Prostate gland (tissue), 2 donors: ENCODE results near the gene FOXD4L3. TPM values are rescaled to one million over a fixed set of nuclear protein-coding genes. Genes with fewer than 3 reads are reported as not detected.
"Not testable (repeated sequence)": the region's sequence is repeated elsewhere in the genome, so short reads cannot be mapped to it uniquely, and the experiment has no call there.

Experiments
- DNase-seq: peaks from one replicate; pipeline ENCODE4 v3.0.0-alpha.2; 2019; ENCODE audit warnings: low spot score
- H3K27ac ChIP-seq, 2 donors: fragments of 200-600 bp; sonication (generic); 2 replicates each; pipeline ENCODE4 v1.5.1; 2017 to 2019
- H3K27me3 ChIP-seq: fragments of 200-600 bp; sonication (generic); replicated peaks from 2 replicates; pipeline ENCODE4 v1.5.1; 2019; ENCODE audit not compliant: insufficient read depth
- H3K36me3 ChIP-seq, 2 donors: fragments of 200-600 bp; sonication (generic); 1 replicate in 1 of 2; 2 replicates in 1 of 2; pipeline versions ENCODE4 v1.5.1 to v1.8.1; 2017 to 2019
- H3K4me1 ChIP-seq: fragments of 200-600 bp; sonication (generic); replicated peaks from 2 replicates; pipeline ENCODE4 v1.5.1; 2019
- H3K4me3 ChIP-seq, 2 donors: fragments of 200-600 bp; sonication (generic); 2 replicates each; pipeline ENCODE4 v1.5.1; 2017 to 2019
- H3K9me3 ChIP-seq: fragments of 200-600 bp; sonication (generic); 2 replicates; pipeline ENCODE4 v1.5.1; 2017
- WGBS: methylation state at CpG from one replicate; pipeline ENCODE4 v1.1.5; 2018; 5-methylcytosine and 5-hydroxymethylcytosine counted together
- intact Hi-C: fragments of 100-400 bp; cut with DNase I; formaldehyde crosslinking; loops from one replicate; pipeline ENCODE4 v1.14.2; 2022
- total RNA-seq, 2 donors: library from RNA; depleted of rRNA; stranded (reverse); fragments of >200 nt; gene quantifications; one replicate each; pipeline ENCODE4 v1.1.0, GENCODE V29; 2016

FOXD4L3 gene
- not detected for total RNA-seq

DNA sequence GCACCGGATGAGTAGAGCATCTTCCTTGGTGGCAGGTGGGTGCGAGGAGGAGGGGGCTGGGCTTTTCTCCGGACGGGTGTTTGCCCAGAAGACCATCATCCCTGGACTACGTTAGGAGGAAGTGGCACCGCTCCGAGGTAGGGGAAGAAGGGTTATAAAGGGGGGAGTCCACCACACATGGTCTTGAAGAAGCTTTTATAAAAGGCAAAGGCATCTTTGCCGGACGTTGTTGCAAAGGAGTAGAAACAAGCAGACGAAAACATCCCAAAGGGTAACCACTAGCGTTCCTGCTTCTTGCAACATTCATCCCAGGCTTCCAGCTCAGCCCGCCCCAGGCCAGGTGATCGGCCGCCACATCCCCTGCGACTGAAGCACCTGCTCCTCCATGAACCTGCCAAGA is at the start of gene FOXD4L3:
Gene FOXD4L3 (plus strand): TSS at position 301 of the 400 bp plus-strand sequence. CDS start 85 bp downstream, at position 386.
- H3K27ac ChIP-seq, H3K9me3 ChIP-seq, H3K27me3 ChIP-seq, intact Hi-C loops, DNase-seq, H3K4me3 ChIP-seq, H3K36me3 ChIP-seq, H3K4me1 ChIP-seq: not testable (repeated sequence)
- WGBS: no CpG with 5 or more reads among the region's 15 CpGs

DNA sequence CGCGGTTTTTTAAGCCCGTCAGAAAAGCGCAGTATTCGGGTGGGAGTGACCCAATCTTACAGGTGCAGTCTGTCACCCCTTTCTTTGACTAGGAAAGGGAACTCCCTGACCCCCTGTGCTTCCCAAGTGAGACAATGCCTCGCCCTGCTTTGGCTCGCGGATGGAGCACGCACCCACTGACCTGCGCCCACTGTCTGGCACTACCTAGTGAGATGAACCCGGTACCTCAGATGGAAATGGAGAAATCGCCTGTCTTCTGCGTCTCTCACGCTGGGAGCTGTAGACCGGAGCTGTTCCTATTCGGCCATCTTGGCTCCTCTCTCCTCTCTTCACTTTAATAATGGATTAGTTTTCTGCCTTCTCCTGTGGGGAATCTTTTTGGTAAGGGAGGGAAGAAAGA is 21.6 kb upstream of the FOXD4L3 start:
- H3K9me3 ChIP-seq, H3K36me3 ChIP-seq, intact Hi-C loops, H3K27ac ChIP-seq, DNase-seq, H3K4me1 ChIP-seq, H3K4me3 ChIP-seq, H3K27me3 ChIP-seq: not testable (repeated sequence)
- WGBS: 98% methylated on average over 11 of the region's 16 CpGs

DNA sequence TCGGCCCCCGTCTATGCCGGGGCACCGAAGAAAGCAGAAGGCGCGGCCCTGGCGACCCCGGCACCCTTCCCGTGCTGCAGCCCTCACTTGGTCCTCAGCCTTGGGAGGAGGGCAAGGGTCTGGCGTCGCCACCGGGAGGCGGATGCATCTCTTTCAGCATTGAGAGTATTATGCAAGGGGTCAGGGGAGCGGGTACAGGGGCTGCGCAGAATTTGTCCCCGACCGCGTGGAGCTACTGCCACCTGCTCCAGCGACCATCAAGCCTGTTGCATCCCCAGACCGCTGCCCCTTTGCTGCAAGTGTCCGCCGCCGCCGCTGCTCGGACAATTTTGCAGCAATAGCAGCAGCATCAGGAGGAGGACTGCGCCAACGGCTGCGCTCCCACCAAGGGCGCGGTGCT is 1.1 kb downstream of the FOXD4L3 start:
- DNase-seq, H3K9me3 ChIP-seq, H3K4me1 ChIP-seq, H3K27me3 ChIP-seq, H3K4me3 ChIP-seq, H3K36me3 ChIP-seq, intact Hi-C loops, H3K27ac ChIP-seq: not testable (repeated sequence)
- WGBS: no CpG with 5 or more reads among the region's 30 CpGs

DNA sequence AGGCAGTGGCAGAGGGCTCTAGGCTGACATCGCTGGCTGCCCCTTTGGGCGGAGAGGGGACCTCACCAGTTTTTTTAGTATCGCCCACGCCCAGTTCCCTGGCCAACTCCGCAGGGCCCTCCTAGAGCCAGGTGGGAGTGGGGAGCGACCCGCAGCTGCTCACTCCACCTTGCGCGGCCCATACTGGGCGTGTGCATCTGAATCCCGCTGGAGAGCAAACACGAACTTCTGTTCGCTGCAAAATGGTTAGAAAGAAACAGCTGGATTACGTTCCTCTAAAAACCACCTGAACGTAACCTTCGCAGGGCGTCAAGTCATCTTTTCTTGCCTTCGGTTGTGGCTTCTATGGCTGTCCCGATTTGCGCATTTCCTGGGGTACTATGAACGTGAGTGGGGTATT is 1.5 kb downstream of the FOXD4L3 start:
- H3K9me3 ChIP-seq, H3K27ac ChIP-seq, intact Hi-C loops, DNase-seq, H3K27me3 ChIP-seq, H3K4me3 ChIP-seq, H3K36me3 ChIP-seq, H3K4me1 ChIP-seq: not testable (repeated sequence)
- no CpG with 5 or more reads among the region's 21 CpGs for WGBS

- intact Hi-C loops, H3K4me1 ChIP-seq, DNase-seq, H3K4me3 ChIP-seq, H3K9me3 ChIP-seq, H3K27me3 ChIP-seq, H3K36me3 ChIP-seq, H3K27ac ChIP-seq: not testable (repeated sequence)
- WGBS: 21% methylated on average over 3 of the region's 4 CpGs
Observed at GRCh38 chr9:68304777-68305176, 2.1 kb downstream of the FOXD4L3 start.

GRCh38 chr9:68305680-68306285 is 3.1 kb downstream of the FOXD4L3 start:
- 22% methylated on average over 10 of the region's 21 CpGs for WGBS
- DNase-seq, H3K9me3 ChIP-seq, H3K27ac ChIP-seq, H3K27me3 ChIP-seq, intact Hi-C loops, H3K36me3 ChIP-seq, H3K4me3 ChIP-seq, H3K4me1 ChIP-seq: not testable (repeated sequence)

GRCh38 chr9:68306391-68306964 is 3.8 kb downstream of the FOXD4L3 start:
- H3K4me1 ChIP-seq, intact Hi-C loops, H3K36me3 ChIP-seq, H3K4me3 ChIP-seq, H3K9me3 ChIP-seq, H3K27ac ChIP-seq, DNase-seq, H3K27me3 ChIP-seq: not testable (repeated sequence)
- WGBS: no CpG with 5 or more reads among the region's 37 CpGs

DNA sequence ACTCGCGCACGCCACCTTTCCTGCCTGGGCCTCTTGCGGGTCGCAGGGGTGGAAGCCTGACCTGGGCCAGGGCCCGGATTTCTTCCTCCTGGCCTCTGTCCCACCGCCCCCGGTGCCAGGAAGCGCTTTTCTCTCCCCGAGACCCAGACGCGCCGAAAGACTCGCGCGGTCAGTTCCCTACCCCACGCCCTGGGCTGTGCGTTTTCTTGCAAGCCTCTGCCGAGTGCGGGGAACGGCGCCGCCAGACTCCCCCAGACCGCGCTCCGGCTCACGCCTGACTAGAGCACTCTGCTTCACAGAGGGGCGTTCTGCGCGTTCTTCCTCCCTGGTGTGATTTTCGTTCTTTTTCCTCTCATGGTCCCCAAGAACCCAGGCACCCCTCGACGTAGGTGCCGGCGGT is 4.5 kb downstream of the FOXD4L3 start:
- DNase-seq, intact Hi-C loops: not testable (repeated sequence)
- 11% methylated on average over 9 of the region's 35 CpGs for WGBS

DNA sequence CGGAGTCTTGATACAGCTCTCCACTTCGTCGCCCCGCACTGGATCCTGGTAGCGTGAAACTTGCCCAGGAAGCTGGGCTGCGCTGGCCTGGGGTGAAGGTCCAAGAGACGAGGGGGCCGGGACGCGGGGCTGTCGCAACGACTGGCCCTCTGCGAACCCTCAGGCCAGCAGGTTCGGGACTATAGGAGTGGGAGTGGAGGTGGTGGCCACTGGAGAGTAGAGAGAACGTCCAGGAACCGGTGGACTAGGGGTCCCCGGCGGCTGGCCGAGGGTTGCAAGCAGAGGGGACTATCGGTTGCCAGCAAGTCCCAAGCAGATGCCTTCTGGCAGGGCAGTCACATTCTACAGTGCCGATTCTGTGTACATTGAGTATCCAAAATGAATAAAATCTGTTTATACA is 5.0 kb downstream of the FOXD4L3 start:
- H3K36me3 ChIP-seq, H3K9me3 ChIP-seq, DNase-seq, H3K4me1 ChIP-seq, H3K27me3 ChIP-seq, H3K4me3 ChIP-seq, intact Hi-C loops, H3K27ac ChIP-seq: not testable (repeated sequence)
- WGBS: 18% methylated on average over 7 of the region's 21 CpGs

More for the DNA sequence above, 4.5 kb downstream of the FOXD4L3 start:
- H3K36me3 ChIP-seq, H3K9me3 ChIP-seq, H3K27me3 ChIP-seq, H3K4me1 ChIP-seq, H3K4me3 ChIP-seq, H3K27ac ChIP-seq: not testable (repeated sequence)

DNA sequence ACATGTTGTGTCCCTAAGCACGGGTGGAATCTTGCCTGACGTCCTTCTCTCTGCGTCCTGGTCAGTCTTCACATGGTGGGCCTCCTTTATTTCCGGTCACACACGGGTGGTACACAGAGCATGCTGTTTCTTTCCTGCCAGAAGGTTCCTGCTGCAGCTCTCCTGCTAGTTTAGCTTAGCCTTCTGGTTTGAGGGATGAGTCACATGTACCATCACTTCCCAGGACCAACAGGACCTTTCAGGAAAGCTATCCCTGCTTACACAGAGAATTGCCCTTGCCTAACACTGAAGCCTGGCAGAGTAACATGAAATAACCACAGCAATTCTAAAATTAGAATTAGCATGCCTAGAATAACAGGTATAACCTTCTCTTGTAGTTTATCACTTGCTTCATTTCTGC is 8.5 kb downstream of the FOXD4L3 start:
- H3K36me3 ChIP-seq, H3K4me1 ChIP-seq, DNase-seq, H3K27me3 ChIP-seq, H3K9me3 ChIP-seq, H3K4me3 ChIP-seq, H3K27ac ChIP-seq, intact Hi-C loops: not testable (repeated sequence)
- WGBS: no CpG with 5 or more reads among the region's 5 CpGs

DNA sequence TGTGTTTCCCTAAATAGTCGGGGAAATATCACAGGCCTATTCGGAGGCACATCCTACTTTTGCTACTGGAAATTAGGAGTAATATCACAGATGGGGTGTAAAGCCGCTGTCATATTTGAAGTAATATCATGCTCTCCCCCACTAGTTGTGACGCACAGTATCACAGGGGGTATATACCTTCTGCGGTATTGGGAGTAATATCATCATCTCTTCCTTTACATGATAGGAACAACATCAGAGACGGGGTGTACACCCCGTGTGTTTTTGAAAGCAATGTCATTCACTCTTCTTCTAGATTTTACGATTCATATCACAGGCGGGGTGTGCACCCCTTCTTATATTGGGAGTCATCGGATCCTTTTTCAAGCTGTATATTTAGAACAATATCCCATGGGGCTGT is 15.5 kb downstream of the FOXD4L3 start:
- DNase-seq, H3K27ac ChIP-seq, H3K4me3 ChIP-seq, H3K27me3 ChIP-seq, H3K36me3 ChIP-seq, intact Hi-C loops, H3K9me3 ChIP-seq, H3K4me1 ChIP-seq: not testable (repeated sequence)
- WGBS: 71% methylated on average over 10 of the region's 10 CpGs

- no CpG with 5 or more reads among the region's 24 CpGs for WGBS
- H3K27ac ChIP-seq, H3K9me3 ChIP-seq, H3K36me3 ChIP-seq, H3K27me3 ChIP-seq, DNase-seq, intact Hi-C loops, H3K4me3 ChIP-seq, H3K4me1 ChIP-seq: not testable (repeated sequence)
Observed at GRCh38 chr9:68323749-68324148, 21.1 kb downstream of the FOXD4L3 start.

- H3K27me3 ChIP-seq, intact Hi-C loops, H3K36me3 ChIP-seq, H3K9me3 ChIP-seq, H3K4me3 ChIP-seq, H3K27ac ChIP-seq, H3K4me1 ChIP-seq, DNase-seq: not testable (repeated sequence)
- WGBS: no CpG with 5 or more reads among the region's 20 CpGs
Observed at GRCh38 chr9:68324518-68324917, 21.9 kb downstream of the FOXD4L3 start.
